SK-N-SH treated with all-trans-retinoic acid at 6 μM for 48 hours (cell line): ENCODE measurements around the gene NCK2.
A peak's percentile ranks its signal among the peaks of the same experiment; 100 is the strongest.

Experiments
- ATAC-seq: fragments of 200-7000 bp; cut with Tn5 transposase; 3 replicates; pipeline ENCODE4 v1.9.1; 2020; ENCODE audit warnings: mild to moderate bottlenecking, moderate library complexity
- ARNTL ChIP-seq: fragments of 450-650 bp; formaldehyde crosslinking; IDR thresholded peaks from 2 replicates; pipeline ENCODE4 v1.5.0; 2020; ENCODE audit warnings: low read depth, mild to moderate bottlenecking, moderate library complexity, borderline replicate concordance
- BACH2 ChIP-seq: fragments of 250-450 bp; sonication (Bioruptor Pico); IDR thresholded peaks from 2 replicates; pipeline ENCODE4 v1.9.0; 2021; ENCODE audit warnings: mild to moderate bottlenecking, borderline replicate concordance
- CSDC2 ChIP-seq: fragments of 250-450 bp; sonication (Bioruptor Pico); IDR thresholded peaks from 2 replicates; pipeline ENCODE4 v1.5.0; 2020; ENCODE audit warnings: mild to moderate bottlenecking, moderate library complexity
- ESRRG ChIP-seq: fragments of 250-450 bp; sonication (Bioruptor Pico); IDR thresholded peaks from 2 replicates; pipeline ENCODE4 v1.6.1; 2021; ENCODE audit warnings: mild to moderate bottlenecking
- GLIS3 ChIP-seq: fragments of 250-450 bp; sonication (Bioruptor Pico); IDR thresholded peaks from 2 replicates; pipeline ENCODE4 v1.5.0; 2020; ENCODE audit warnings: mild to moderate bottlenecking, moderate library complexity
- ISL1 ChIP-seq: fragments of 250-450 bp; sonication (Bioruptor Pico); IDR thresholded peaks from 2 replicates; pipeline ENCODE4 v2.1.2; 2022; ENCODE audit warnings: mild to moderate bottlenecking, moderate library complexity
- OSR1 ChIP-seq: fragments of 250-450 bp; sonication (Bioruptor Pico); IDR thresholded peaks from 2 replicates; pipeline ENCODE4 v1.8.0; 2022; ENCODE audit warnings: moderate library complexity, mild to moderate bottlenecking, inconsistent platforms
- PPARA ChIP-seq: fragments of 250-450 bp; sonication (Bioruptor Pico); IDR thresholded peaks from 2 replicates; pipeline ENCODE4 v1.5.0; 2020; ENCODE audit warnings: mild to moderate bottlenecking, borderline replicate concordance
- RARB ChIP-seq: fragments of 250-450 bp; sonication (Bioruptor Pico); IDR thresholded peaks from 2 replicates; pipeline ENCODE4 v1.8.0; 2021; ENCODE audit warnings: mild to moderate bottlenecking, moderate library complexity
- SNAI2 ChIP-seq: fragments of 250-450 bp; sonication (Bioruptor Pico); IDR thresholded peaks from 2 replicates; pipeline ENCODE4 v1.5.0; 2020; ENCODE audit warnings: mild to moderate bottlenecking, moderate library complexity
- TOX ChIP-seq: fragments of 250-450 bp; sonication (Bioruptor Pico); IDR thresholded peaks from 2 replicates; pipeline ENCODE4 v1.8.0; 2021; ENCODE audit warnings: mild to moderate bottlenecking, moderate library complexity, borderline replicate concordance
- ZC3H10 ChIP-seq: fragments of 250-450 bp; sonication (Bioruptor Pico); IDR thresholded peaks from 2 replicates; pipeline ENCODE4 v1.5.1; 2021; ENCODE audit warnings: mild to moderate bottlenecking, moderate library complexity
- ZFP3 ChIP-seq: fragments of 250-450 bp; sonication (Bioruptor Pico); IDR thresholded peaks from 2 replicates; pipeline ENCODE4 v1.5.0; 2020; ENCODE audit warnings: mild to moderate bottlenecking, moderate library complexity
- ZFP30 ChIP-seq: fragments of 450-650 bp; formaldehyde crosslinking; IDR thresholded peaks from 2 replicates; pipeline ENCODE4 v1.5.0; 2022; ENCODE audit warnings: mild to moderate bottlenecking, moderate library complexity
- ZNF70 ChIP-seq: fragments of 450-650 bp; formaldehyde crosslinking; IDR thresholded peaks from 2 replicates; pipeline ENCODE4 v1.5.0; 2020; ENCODE audit warnings: mild to moderate bottlenecking, moderate library complexity
- ZNF8 ChIP-seq: fragments of 450-650 bp; formaldehyde crosslinking; IDR thresholded peaks from 2 replicates; pipeline ENCODE4 v1.5.0; 2020; ENCODE audit warnings: mild to moderate bottlenecking, moderate library complexity
- TF ChIP-seq, protein P1 (sequence below): fragments of 250-450 bp; sonication (Bioruptor Pico); IDR thresholded peaks from 2 replicates; pipeline ENCODE4 v1.5.0; 2020; ENCODE audit warnings: mild to moderate bottlenecking, moderate library complexity
- TF ChIP-seq, protein P2 (sequence below): fragments of 250-450 bp; sonication (Bioruptor Pico); IDR thresholded peaks from 2 replicates; pipeline ENCODE4 v1.5.1; 2021; ENCODE audit warnings: mild to moderate bottlenecking, moderate library complexity
- TF ChIP-seq, protein P3 (sequence below): fragments of 250-450 bp; sonication (Bioruptor Pico); IDR thresholded peaks from 2 replicates; pipeline ENCODE4 v1.5.1; 2020; ENCODE audit warnings: low read depth, mild to moderate bottlenecking, moderate library complexity
- TF ChIP-seq, protein P4 (sequence below): fragments of 250-450 bp; sonication (Bioruptor Pico); IDR thresholded peaks from 2 replicates; pipeline ENCODE4 v1.8.0; 2021; ENCODE audit warnings: low read depth, mild to moderate bottlenecking, moderate library complexity, borderline replicate concordance

NCK2 gene

DNA sequence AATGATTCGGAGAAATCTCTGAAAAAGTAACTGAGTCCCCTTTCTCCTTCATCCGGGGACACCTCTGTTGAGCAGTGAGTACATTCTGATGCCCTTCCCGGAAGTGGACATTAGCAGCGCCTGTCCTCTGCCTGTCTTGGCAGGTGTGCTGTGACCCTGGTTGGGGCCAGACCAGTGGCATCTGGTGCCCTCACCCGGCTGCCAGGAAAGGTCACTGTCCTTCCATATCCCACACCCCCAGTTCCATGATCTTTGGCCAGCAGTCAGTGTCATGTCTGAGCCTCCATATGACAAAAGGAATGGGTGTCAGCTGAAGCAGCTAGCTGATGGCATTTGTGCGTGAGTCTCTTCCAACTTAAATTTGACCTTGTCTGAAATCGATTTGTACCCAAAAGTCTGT lies 128.1 kb downstream of the NCK2 start (continued):
- TF ChIP-seq, protein P1, sequence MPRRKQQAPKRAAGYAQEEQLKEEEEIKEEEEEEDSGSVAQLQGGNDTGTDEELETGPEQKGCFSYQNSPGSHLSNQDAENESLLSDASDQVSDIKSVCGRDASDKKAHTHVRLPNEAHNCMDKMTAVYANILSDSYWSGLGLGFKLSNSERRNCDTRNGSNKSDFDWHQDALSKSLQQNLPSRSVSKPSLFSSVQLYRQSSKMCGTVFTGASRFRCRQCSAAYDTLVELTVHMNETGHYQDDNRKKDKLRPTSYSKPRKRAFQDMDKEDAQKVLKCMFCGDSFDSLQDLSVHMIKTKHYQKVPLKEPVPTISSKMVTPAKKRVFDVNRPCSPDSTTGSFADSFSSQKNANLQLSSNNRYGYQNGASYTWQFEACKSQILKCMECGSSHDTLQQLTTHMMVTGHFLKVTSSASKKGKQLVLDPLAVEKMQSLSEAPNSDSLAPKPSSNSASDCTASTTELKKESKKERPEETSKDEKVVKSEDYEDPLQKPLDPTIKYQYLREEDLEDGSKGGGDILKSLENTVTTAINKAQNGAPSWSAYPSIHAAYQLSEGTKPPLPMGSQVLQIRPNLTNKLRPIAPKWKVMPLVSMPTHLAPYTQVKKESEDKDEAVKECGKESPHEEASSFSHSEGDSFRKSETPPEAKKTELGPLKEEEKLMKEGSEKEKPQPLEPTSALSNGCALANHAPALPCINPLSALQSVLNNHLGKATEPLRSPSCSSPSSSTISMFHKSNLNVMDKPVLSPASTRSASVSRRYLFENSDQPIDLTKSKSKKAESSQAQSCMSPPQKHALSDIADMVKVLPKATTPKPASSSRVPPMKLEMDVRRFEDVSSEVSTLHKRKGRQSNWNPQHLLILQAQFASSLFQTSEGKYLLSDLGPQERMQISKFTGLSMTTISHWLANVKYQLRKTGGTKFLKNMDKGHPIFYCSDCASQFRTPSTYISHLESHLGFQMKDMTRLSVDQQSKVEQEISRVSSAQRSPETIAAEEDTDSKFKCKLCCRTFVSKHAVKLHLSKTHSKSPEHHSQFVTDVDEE (CRISPR knock-in tag) = no peak
- TF ChIP-seq, protein P2, sequence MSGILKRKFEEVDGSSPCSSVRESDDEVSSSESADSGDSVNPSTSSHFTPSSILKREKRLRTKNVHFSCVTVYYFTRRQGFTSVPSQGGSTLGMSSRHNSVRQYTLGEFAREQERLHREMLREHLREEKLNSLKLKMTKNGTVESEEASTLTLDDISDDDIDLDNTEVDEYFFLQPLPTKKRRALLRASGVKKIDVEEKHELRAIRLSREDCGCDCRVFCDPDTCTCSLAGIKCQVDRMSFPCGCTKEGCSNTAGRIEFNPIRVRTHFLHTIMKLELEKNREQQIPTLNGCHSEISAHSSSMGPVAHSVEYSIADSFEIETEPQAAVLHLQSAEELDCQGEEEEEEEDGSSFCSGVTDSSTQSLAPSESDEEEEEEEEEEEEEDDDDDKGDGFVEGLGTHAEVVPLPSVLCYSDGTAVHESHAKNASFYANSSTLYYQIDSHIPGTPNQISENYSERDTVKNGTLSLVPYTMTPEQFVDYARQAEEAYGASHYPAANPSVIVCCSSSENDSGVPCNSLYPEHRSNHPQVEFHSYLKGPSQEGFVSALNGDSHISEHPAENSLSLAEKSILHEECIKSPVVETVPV (CRISPR knock-in tag) = no peak
- TF ChIP-seq ZNF70 (CRISPR knock-in tag) (no peak), CSDC2 (no peak), ZFP30 (CRISPR knock-in tag) (no peak), BACH2 (CRISPR knock-in tag) (no peak), ZNF8 (no peak)

DNA sequence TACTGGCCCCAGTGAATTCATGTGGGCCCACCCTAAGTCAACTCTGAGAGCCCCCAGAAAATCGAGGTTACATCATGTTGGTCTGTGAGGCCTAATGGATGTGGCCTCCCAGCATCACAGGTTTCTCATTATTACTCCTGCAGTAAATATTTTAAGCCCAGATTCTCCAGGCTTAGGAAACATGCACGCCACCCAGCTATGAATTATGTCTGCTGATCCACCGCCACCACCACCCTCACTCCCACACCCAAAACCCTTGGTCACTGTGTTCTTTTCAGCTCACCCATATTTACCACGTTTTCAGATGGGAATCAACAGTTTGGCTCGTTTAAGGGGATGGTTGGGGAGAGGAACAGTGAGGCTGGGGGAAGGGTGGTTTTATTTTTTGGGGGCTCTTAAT lies 128.6 kb downstream of the NCK2 start:
- ATAC-seq = no peak
- TF ChIP-seq, protein P3, sequence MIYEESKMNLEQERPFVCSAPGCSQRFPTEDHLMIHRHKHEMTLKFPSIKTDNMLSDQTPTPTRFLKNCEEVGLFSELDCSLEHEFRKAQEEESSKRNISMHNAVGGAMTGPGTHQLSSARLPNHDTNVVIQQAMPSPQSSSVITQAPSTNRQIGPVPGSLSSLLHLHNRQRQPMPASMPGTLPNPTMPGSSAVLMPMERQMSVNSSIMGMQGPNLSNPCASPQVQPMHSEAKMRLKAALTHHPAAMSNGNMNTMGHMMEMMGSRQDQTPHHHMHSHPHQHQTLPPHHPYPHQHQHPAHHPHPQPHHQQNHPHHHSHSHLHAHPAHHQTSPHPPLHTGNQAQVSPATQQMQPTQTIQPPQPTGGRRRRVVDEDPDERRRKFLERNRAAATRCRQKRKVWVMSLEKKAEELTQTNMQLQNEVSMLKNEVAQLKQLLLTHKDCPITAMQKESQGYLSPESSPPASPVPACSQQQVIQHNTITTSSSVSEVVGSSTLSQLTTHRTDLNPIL (CRISPR knock-in tag) = no peak
- no peak for TF ChIP-seq ZFP3
- TF ChIP-seq, protein P1 (CRISPR knock-in tag) = no peak
- no peak for TF ChIP-seq BACH2 (CRISPR knock-in tag)
- no peak for TF ChIP-seq TOX (CRISPR knock-in tag)
- no peak for TF ChIP-seq RARB (CRISPR knock-in tag)
- TF ChIP-seq PPARA (CRISPR knock-in tag) = no peak
- no peak for TF ChIP-seq SNAI2 (CRISPR knock-in tag)
- no peak for TF ChIP-seq ISL1 (CRISPR knock-in tag)
- no peak for TF ChIP-seq ESRRG (CRISPR knock-in tag)
- TF ChIP-seq, protein P2 (CRISPR knock-in tag) = no peak
- no peak for TF ChIP-seq ARNTL (CRISPR knock-in tag)
- no peak for TF ChIP-seq ZNF70 (CRISPR knock-in tag)
- TF ChIP-seq ZC3H10 (CRISPR knock-in tag) = no peak
- TF ChIP-seq GLIS3 (CRISPR knock-in tag) = no peak
- TF ChIP-seq ZFP30 (CRISPR knock-in tag) = no peak
- no peak for TF ChIP-seq ZNF8

DNA sequence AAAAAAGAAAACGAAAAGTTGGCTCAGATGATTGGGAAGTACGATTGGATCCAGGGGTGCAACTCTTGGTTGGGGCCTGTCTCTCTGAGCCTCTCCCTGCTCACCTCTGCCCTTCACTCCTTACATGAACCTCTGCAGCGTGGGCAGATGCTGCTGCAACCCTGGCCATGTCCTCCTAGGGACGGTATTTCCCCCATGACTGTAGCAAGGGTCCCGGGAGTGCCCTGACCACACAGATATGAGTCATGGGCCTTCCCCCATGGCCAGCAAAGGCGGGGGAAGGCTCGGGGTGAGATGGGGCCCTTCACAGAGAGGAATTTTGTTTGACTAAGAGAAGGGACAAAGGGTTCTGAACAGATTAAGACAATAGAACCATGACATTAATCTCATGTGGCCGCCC lies 129.0 kb downstream of the NCK2 start:
- peak; percentile 76 for ATAC-seq
- TF ChIP-seq ARNTL (CRISPR knock-in tag) = no peak
- TF ChIP-seq ZNF8 = no peak
- no peak for TF ChIP-seq RARB (CRISPR knock-in tag)
- TF ChIP-seq ISL1 (CRISPR knock-in tag) = no peak
- TF ChIP-seq, protein P4, sequence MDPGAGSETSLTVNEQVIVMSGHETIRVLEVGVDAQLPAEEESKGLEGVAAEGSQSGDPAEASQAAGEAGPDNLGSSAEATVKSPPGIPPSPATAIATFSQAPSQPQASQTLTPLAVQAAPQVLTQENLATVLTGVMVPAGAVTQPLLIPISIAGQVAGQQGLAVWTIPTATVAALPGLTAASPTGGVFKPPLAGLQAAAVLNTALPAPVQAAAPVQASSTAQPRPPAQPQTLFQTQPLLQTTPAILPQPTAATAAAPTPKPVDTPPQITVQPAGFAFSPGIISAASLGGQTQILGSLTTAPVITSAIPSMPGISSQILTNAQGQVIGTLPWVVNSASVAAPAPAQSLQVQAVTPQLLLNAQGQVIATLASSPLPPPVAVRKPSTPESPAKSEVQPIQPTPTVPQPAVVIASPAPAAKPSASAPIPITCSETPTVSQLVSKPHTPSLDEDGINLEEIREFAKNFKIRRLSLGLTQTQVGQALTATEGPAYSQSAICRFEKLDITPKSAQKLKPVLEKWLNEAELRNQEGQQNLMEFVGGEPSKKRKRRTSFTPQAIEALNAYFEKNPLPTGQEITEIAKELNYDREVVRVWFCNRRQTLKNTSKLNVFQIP (CRISPR knock-in tag) = no peak
- no peak for TF ChIP-seq CSDC2
- TF ChIP-seq GLIS3 (CRISPR knock-in tag) = no peak
- TF ChIP-seq ZNF70 (CRISPR knock-in tag) = no peak
- TF ChIP-seq OSR1 (CRISPR knock-in tag) = no peak
